Heart left ventricle (tissue), 13 donors: Measurements from ENCODE around the gene SNAP47.

ENCODE experiments used
- CTCF ChIP-seq, 12 donors: fragments of 200-600 bp; sonication (generic) in 4 of 12; IDR thresholded peaks; one replicate each; pipeline versions ENCODE4 v1.5.0 to v1.8.0; 2018 to 2022; ENCODE audit warnings: antibody characterized with exemption in 12 of 12, mild to moderate bottlenecking in 5 of 12
- POLR2A ChIP-seq, 2 donors: fragments of 450-650 bp; IDR thresholded peaks; one replicate each; pipeline ENCODE4 v1.6.1; 2017; ENCODE audit warnings: antibody characterized with exemption in 2 of 2, mild to moderate bottlenecking in 2 of 2, moderate library complexity in 2 of 2
- donor health status: ischemic (EF 13 %, LVEDD 7.1; RV severe dilation, severe dysfunction).
- donor health status: DM: no; HTN: yes; CAD: no.
- donor health status: DM: no; HTN: no; CAD: no.
- donor health status: ischemic (EF 25% LVEDD 6.9; RV normal size, moderate dysfunction).
- donor health status: ischemic (EF 25% LVEDD 5.7; RV mildly dilated, moderate dysfunction).
- donor health status: ischemic (EF 35%, LVEDD 5.7; RV mildly dilated, moderate dysfunction).
- donor health status: nonischemic (EF 11% LVEDD 7.7; RV severe dilation, severe dysfunction).
- donor health status: DM: yes; HTN: yes; CAD: no.
- donor health status: PGD.
- donor health status: ischemic (EF 29% LVEDD 5.4; RV normal size, mild dysfunction).
- donor health status: nonischemic (EF 23%, LVEDD 6.1; RV moderate dilation, normal function).

GRCh38 chr1:227787513-227788270 is 52.5 kb downstream of the SNAP47 start:
- TF ChIP-seq POLR2A (IDR thresholded peaks at IDR 0.05) = peak in 1 of 2 donors; percentile 48
- TF ChIP-seq CTCF (IDR thresholded peaks at IDR 0.05) = no peak
